Measurements from ENCODE around the gene WWC2.

DNA sequence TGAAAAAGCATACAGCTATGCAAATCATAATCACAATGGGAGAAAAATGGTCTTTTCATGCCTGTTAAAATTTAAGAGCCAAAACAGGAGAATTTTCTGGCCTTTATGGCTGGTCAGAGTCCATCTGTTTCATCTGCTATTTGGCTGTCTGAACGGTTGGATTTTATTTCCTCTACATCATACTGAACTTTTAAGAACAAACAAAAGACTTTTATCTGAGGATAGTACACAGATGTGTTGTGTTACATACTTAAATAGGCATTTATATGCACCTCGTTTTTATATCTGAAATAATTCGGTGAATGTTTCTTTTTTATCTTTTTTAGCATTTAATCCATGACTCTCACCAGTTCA, 18.0 kb upstream of the WWC2 start:
- TF ChIP-seq, protein P1, sequence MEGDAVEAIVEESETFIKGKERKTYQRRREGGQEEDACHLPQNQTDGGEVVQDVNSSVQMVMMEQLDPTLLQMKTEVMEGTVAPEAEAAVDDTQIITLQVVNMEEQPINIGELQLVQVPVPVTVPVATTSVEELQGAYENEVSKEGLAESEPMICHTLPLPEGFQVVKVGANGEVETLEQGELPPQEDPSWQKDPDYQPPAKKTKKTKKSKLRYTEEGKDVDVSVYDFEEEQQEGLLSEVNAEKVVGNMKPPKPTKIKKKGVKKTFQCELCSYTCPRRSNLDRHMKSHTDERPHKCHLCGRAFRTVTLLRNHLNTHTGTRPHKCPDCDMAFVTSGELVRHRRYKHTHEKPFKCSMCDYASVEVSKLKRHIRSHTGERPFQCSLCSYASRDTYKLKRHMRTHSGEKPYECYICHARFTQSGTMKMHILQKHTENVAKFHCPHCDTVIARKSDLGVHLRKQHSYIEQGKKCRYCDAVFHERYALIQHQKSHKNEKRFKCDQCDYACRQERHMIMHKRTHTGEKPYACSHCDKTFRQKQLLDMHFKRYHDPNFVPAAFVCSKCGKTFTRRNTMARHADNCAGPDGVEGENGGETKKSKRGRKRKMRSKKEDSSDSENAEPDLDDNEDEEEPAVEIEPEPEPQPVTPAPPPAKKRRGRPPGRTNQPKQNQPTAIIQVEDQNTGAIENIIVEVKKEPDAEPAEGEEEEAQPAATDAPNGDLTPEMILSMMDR (IDR thresholded peaks at IDR 0.05; ENCODE audit: poor library complexity), result no peak
- TF ChIP-seq EZH2 (IDR thresholded peaks at IDR 0.05; ENCODE audit: borderline replicate concordance), result no peak
